K562 (cell line): ENCODE measurements around the gene TMEFF2. TPM values are rescaled to one million over a fixed set of nuclear protein-coding genes. Genes with fewer than 3 reads are reported as not detected.

Experiments used
- DEAF1 ChIP-seq: fragments of 450-650 bp; formaldehyde crosslinking; IDR thresholded peaks from 2 replicates; pipeline ENCODE4 v1.4.0; 2020; ENCODE audit warnings: mild to moderate bottlenecking, moderate library complexity
- EGR1 ChIP-seq: fragments of 450-650 bp; conservative IDR thresholded peaks from 2 replicates; pipeline ENCODE4 v1.6.1; 2017; ENCODE audit warnings: mild to moderate bottlenecking
- ETV6 ChIP-seq, 3 experiments: fragments of 150-350 bp in 1 of 3; sonication (generic) in 1 of 3; formaldehyde crosslinking in 1 of 3; IDR thresholded peaks; 2 replicates each; pipeline versions ENCODE4 v1.6.1 to v1.8.0; 2014 to 2022; ENCODE audit warnings: borderline replicate concordance in 2 of 3, low read depth in 2 of 3, antibody characterized with exemption in 1 of 3, low read length in 1 of 3, mild to moderate bottlenecking in 1 of 3, missing genetic modification reagents in 1 of 3
- FIP1L1 ChIP-seq: fragments of 200-400 bp; formaldehyde crosslinking; IDR thresholded peaks from 2 replicates; pipeline ENCODE4 v1.6.1; 2018; ENCODE audit warnings: mild to moderate bottlenecking, low read depth, low read length; ENCODE audit not compliant: poor library complexity, severe bottlenecking
- GATAD2A ChIP-seq: fragments of 450-650 bp; IDR thresholded peaks from 2 replicates; pipeline ENCODE4 v1.6.1; 2017
- JUND ChIP-seq, 2 experiments: IDR thresholded peaks; 2 replicates in 1 of 2; 3 replicates in 1 of 2; pipeline ENCODE4 v1.6.1; 2011; ENCODE audit warnings: borderline replicate concordance in 2 of 2, low read depth in 2 of 2, low read length in 2 of 2, improper control_type of control experiment in 1 of 2, missing biosample characterization in 1 of 2, missing genetic modification characterization in 1 of 2, missing genetic modification reagents in 1 of 2
- KAT7 ChIP-seq: sonication (generic); formaldehyde crosslinking; IDR thresholded peaks from 2 replicates; pipeline ENCODE4 v1.8.0; 2022; ENCODE audit warnings: missing genetic modification reagents, mild to moderate bottlenecking, borderline replicate concordance
- KLF16 ChIP-seq: IDR thresholded peaks from 2 replicates; pipeline ENCODE4 v1.6.1; 2016; ENCODE audit warnings: antibody characterized with exemption
- NEUROD1 ChIP-seq: fragments of 150-350 bp; IDR thresholded peaks from 2 replicates; pipeline ENCODE4 v1.6.1; 2014; ENCODE audit warnings: borderline replicate concordance, low read length, low read depth; ENCODE audit not compliant: partially characterized antibody
- NFXL1 ChIP-seq: fragments of 450-650 bp; formaldehyde crosslinking; IDR thresholded peaks from 2 replicates; pipeline ENCODE4 v1.4.0; 2021; ENCODE audit warnings: mild to moderate bottlenecking
- RAD21 ChIP-seq, 2 experiments: fragments of 250-450 bp in 1 of 2; fragments of 450-650 bp in 1 of 2; sonication (Bioruptor Pico) in 1 of 2; formaldehyde crosslinking in 1 of 2; IDR thresholded peaks in 1 of 2; conservative IDR thresholded peaks in 1 of 2; 2 replicates each; pipeline versions ENCODE4 v1.4.0 to v1.8.0; 2020 to 2022; ENCODE audit warnings: mild to moderate bottlenecking in 2 of 2, moderate library complexity in 1 of 2
- SMC3 ChIP-seq: conservative IDR thresholded peaks from 2 replicates; pipeline ENCODE4 v1.6.1; 2011; ENCODE audit warnings: low read depth, low read length, improper control_type of control experiment; ENCODE audit not compliant: insufficient read depth
- SRSF9 ChIP-seq: fragments of 200-400 bp; formaldehyde crosslinking; IDR thresholded peaks from 2 replicates; pipeline ENCODE4 v1.6.1; 2017; ENCODE audit warnings: low read depth, low read length, borderline replicate concordance
- STAT5B ChIP-seq: fragments of 250-450 bp; sonication (Bioruptor Pico); IDR thresholded peaks from 2 replicates; pipeline ENCODE4 v1.8.0; 2021; ENCODE audit warnings: mild to moderate bottlenecking, inconsistent platforms
- YY1 ChIP-seq, 3 experiments: IDR thresholded peaks; 2 replicates each; pipeline ENCODE4 v1.6.1; 2011; ENCODE audit warnings: low read length in 2 of 3, mild to moderate bottlenecking in 2 of 3, moderate library complexity in 2 of 3, borderline replicate concordance in 1 of 3, control low read depth in 1 of 3, low read depth in 1 of 3; ENCODE audit not compliant: insufficient read depth in 3 of 3, insufficient replicate concordance in 2 of 3, control insufficient read depth in 1 of 3, insufficient read length in 1 of 3; ENCODE audit errors: extremely low read depth in 1 of 3
- ZKSCAN1 ChIP-seq: fragments of 150-350 bp; IDR thresholded peaks from 2 replicates; pipeline ENCODE4 v1.6.1; 2016; ENCODE audit warnings: low read depth, low read length
- polyA plus RNA-seq, 8 experiments: library from polyadenylated mRNA; depleted of rRNA in 4 of 8; stranded (reverse) in 5 of 8; unstranded in 3 of 8; fragments of >200 nt; fragmentation: Nextera tagmentation in 2 of 8; fragmentation: Illumina TruSeq in 1 of 8; extraction: Ambion mirVana in 2 of 8; extraction: Trizol in 1 of 8; gene quantifications; 2 replicates each; pipeline versions ENCODE4 v1.2.1 to v1.2.3, GENCODE V29; 2011 to 2014; ENCODE audit warnings: inconsistent platforms in 1 of 8, missing spikeins in 1 of 8
- total RNA-seq, 7 experiments: library from RNA; depleted of rRNA in 6 of 7; stranded (reverse); fragments of >200 nt in 6 of 7; fragmentation: Illumina TruSeq in 2 of 7; extraction: Trizol in 2 of 7; gene quantifications; 2 replicates each; pipeline versions ENCODE4 v1.2.1 to v1.2.3, GENCODE V29; 2011 to 2021; ENCODE audit warnings: low replicate concordance in 1 of 7
- TF ChIP-seq, protein P1 (sequence below): fragments of 450-650 bp; IDR thresholded peaks from 2 replicates; pipeline ENCODE4 v1.6.1; 2016; ENCODE audit warnings: mild to moderate bottlenecking
- TF ChIP-seq, protein P2 (sequence below): fragments of 450-650 bp; formaldehyde crosslinking; IDR thresholded peaks from 2 replicates; pipeline ENCODE4 v1.4.0; 2020; ENCODE audit warnings: mild to moderate bottlenecking, mixed read lengths

TMEFF2 gene
- total and polyA plus RNA-seq, 9 of the 15 experiments (the other 6 are each of a cell fraction or from before 2014, with no cell fraction given): 1.4 TPM; not detected in 8

DNA sequence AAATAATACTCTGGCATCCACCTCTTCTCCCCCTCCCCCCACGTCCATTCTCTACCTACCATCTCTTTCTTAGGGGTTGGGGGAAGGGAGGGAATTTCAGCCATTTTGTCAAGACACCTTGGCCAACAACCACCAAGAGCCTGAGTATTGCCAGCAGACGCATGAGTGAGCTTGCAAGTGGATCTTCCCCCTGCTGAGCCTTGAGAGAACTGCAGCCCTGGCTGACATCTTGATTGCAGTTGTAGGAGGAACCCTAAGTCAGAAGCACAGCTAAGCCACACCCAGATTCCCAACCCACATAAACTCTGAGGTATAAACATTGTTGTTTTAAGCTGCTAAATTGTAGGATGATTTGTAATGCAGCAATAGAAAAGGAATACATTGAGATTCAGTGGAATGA lies 165.6 kb downstream of the TMEFF2 start (continued):
- TF ChIP-seq RAD21 (CRISPR knock-in tag; conservative IDR thresholded peaks at IDR 0.05 in 1 of 2, IDR thresholded peaks at IDR 0.05 in 1 of 2) (peak; percentile 39 to 63), GATAD2A (no peak), KLF16 (no peak), ETV6 (IDR thresholded peaks at IDR 0.05; ENCODE audit: borderline replicate concordance in 1 of 2, low read depth in 2 of 2, low read length in 1 of 2) (no peak), ETV6 (CRISPR knock-in tag; IDR thresholded peaks at IDR 0.05; ENCODE audit: borderline replicate concordance) (no peak), ZKSCAN1 (no peak), DEAF1 (CRISPR knock-in tag) (0 out of 2 replicates have a peak, but pooled peaks have one; percentile 6), NEUROD1 (no peak), SMC3 (peak; percentile 25; the same call in 1 of the 2 replicates), JUND (IDR thresholded peaks at IDR 0.05; ENCODE audit: borderline replicate concordance, low read depth, low read length) (peak; percentile 7; the same call in 1 of the 2 replicates), JUND (tag; IDR thresholded peaks at IDR 0.05; ENCODE audit: borderline replicate concordance, low read depth, low read length) (no peak), EGR1 (no peak), STAT5B (CRISPR knock-in tag) (no peak), YY1 (IDR thresholded peaks at IDR 0.05; ENCODE audit: borderline replicate concordance in 1 of 3, control insufficient read depth in 1 of 3, extremely low read depth in 1 of 3, insufficient read depth in 3 of 3, insufficient read length in 1 of 3, insufficient replicate concordance in 2 of 3, low read depth in 1 of 3, low read length in 2 of 3) (peak in 2 of 3 experiments; percentile 23 to 65), FIP1L1 (no peak), KAT7 (CRISPR knock-in tag) (no peak), SRSF9 (no peak), NFXL1 (no peak)
- TF ChIP-seq, protein P1, sequence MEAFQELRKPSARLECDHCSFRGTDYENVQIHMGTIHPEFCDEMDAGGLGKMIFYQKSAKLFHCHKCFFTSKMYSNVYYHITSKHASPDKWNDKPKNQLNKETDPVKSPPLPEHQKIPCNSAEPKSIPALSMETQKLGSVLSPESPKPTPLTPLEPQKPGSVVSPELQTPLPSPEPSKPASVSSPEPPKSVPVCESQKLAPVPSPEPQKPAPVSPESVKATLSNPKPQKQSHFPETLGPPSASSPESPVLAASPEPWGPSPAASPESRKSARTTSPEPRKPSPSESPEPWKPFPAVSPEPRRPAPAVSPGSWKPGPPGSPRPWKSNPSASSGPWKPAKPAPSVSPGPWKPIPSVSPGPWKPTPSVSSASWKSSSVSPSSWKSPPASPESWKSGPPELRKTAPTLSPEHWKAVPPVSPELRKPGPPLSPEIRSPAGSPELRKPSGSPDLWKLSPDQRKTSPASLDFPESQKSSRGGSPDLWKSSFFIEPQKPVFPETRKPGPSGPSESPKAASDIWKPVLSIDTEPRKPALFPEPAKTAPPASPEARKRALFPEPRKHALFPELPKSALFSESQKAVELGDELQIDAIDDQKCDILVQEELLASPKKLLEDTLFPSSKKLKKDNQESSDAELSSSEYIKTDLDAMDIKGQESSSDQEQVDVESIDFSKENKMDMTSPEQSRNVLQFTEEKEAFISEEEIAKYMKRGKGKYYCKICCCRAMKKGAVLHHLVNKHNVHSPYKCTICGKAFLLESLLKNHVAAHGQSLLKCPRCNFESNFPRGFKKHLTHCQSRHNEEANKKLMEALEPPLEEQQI: peak; percentile 58; the same call in 1 of the 2 replicates
- TF ChIP-seq, protein P2, sequence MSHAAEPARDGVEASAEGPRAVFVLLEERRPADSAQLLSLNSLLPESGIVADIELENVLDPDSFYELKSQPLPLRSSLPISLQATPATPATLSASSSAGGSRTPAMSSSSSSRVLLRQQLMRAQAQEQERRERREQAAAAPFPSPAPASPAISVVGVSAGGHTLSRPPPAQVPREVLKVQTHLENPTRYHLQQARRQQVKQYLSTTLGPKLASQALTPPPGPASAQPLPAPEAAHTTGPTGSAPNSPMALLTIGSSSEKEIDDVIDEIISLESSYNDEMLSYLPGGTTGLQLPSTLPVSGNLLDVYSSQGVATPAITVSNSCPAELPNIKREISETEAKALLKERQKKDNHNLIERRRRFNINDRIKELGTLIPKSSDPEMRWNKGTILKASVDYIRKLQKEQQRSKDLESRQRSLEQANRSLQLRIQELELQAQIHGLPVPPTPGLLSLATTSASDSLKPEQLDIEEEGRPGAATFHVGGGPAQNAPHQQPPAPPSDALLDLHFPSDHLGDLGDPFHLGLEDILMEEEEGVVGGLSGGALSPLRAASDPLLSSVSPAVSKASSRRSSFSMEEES: no peak
